Neuron (in vitro differentiated cells): ENCODE data around the gene ABLIM1.

Experiments
- H2AFZ ChIP-seq: one replicate; pipeline ENCODE4 v1.6.1; 2013; ENCODE audit warnings: low read depth, mild to moderate bottlenecking, inconsistent platforms, low read length, moderate library complexity
- H3K27me3 ChIP-seq: one replicate; pipeline ENCODE4 v1.6.1; 2013; ENCODE audit warnings: low read length; ENCODE audit not compliant: insufficient read depth
- H3K36me3 ChIP-seq: one replicate; pipeline ENCODE4 v1.6.1; 2013; ENCODE audit warnings: low read length; ENCODE audit not compliant: insufficient read depth
- H3K4me1 ChIP-seq: one replicate; pipeline ENCODE4 v1.6.1; 2013; ENCODE audit warnings: low read length; ENCODE audit not compliant: insufficient read depth
- H3K4me3 ChIP-seq: 2 replicates; pipeline ENCODE4 v1.5.1; 2013; ENCODE audit warnings: mild to moderate bottlenecking, low read length, moderate library complexity
- H3K9me3 ChIP-seq: one replicate; pipeline ENCODE4 v1.6.1; 2013; ENCODE audit warnings: low read length

The ABLIM1 gene

DNA sequence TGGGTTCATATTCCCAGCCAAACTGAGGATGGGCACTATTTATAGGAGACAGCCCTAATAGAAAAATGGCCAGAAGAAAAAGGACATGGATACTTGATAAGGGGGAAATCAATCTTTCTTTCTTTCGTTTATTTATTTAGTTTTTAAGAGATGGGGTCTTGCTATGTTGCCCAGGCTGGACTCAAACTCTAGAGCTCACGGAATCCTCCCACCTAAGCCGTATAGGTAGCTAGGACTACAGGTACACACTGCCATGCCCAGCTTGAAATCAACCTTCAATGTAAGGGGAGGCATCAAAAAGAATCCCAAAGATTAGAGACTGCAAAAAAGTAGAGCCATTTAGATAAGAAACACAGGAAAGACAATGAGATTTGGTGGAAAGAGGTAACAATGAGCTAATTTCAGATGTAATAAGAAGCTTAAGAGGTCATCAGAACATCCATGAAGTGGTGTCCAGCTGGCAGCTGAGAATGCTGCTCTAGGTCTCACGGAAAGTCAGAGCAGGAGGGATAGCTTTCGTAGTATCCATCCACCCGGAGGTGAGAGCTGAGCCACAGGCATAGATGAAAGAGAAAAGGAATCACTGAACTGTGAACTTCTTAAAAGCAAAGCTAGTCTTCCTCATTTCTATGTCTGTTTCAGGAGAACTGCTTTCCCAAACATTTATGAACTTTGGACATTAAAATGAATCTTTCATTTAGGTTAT lies 10.5 kb upstream of the ABLIM1 start:
- no peak overlapping the region for H2AFZ ChIP-seq
- no peak overlapping the region for H3K4me3 ChIP-seq
- H3K4me1 ChIP-seq: peaks cover 7% of the 10 kb centered on the region
- no peaks in the 10 kb centered on the region for H3K36me3 ChIP-seq
- no peaks in the 10 kb centered on the region for H3K9me3 ChIP-seq
- no peaks in the 10 kb centered on the region for H3K27me3 ChIP-seq

- Histone ChIP-seq H2AFZ (no peak overlapping the region), H3K36me3 (no peaks in the 10 kb centered on the region), H3K27me3 (no peaks in the 10 kb centered on the region), H3K4me1 (peaks cover 8% of the 10 kb centered on the region), H3K9me3 (no peaks in the 10 kb centered on the region), H3K4me3 (no peak overlapping the region)
These were observed 7.8 kb upstream of the ABLIM1 start for GRCh38 chr10:114665873-114666272.

- no peak overlapping the region for H3K4me3 ChIP-seq
- H3K36me3 ChIP-seq: no peaks in the 10 kb centered on the region
- peaks cover 8% of the 10 kb centered on the region for H3K4me1 ChIP-seq
- no peak overlapping the region for H2AFZ ChIP-seq
- no peaks in the 10 kb centered on the region for H3K9me3 ChIP-seq
- H3K27me3 ChIP-seq: no peaks in the 10 kb centered on the region
These were observed 7.3 kb upstream of the ABLIM1 start for GRCh38 chr10:114665406-114665805.

DNA sequence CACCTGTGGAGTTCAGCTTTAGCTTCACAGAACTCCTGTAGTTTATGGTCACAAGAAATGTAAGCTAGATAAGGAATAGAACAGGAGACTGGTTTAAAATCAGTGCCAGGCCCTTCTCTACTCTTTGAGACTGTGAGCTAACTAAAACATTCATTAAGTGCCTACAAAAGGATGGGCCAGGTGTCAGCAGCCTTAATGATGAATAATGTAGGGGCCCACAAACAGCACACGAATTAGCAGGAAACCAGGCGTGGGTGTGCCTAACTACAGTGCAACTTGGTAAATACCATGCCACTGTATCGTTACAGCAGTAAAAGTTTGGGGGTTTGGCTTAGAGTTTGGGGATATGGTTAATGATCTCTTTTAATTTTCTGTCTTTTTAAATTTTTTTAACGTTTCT lies 6.1 kb upstream of the ABLIM1 start:
- peaks cover 8% of the 10 kb centered on the region for H3K4me1 ChIP-seq
- H3K27me3 ChIP-seq: no peaks in the 10 kb centered on the region
- no peaks in the 10 kb centered on the region for H3K9me3 ChIP-seq
- H3K4me3 ChIP-seq: no peak overlapping the region
- no peaks in the 10 kb centered on the region for H3K36me3 ChIP-seq
- no peak overlapping the region for H2AFZ ChIP-seq

GRCh38 chr10:114663626-114664025 lies 5.6 kb upstream of the ABLIM1 start:
- Histone ChIP-seq H3K4me1 (peaks cover 8% of the 10 kb centered on the region), H3K27me3 (no peaks in the 10 kb centered on the region)

GRCh38 chr10:114662646-114663217 lies 4.7 kb upstream of the ABLIM1 start:
- Histone ChIP-seq H3K9me3 (no peaks in the 10 kb centered on the region), H3K27me3 (no peaks in the 10 kb centered on the region), H2AFZ (no peak overlapping the region)

More at GRCh38 chr10:114663626-114664025, 5.6 kb upstream of the ABLIM1 start:
- Histone ChIP-seq H2AFZ (no peak overlapping the region), H3K36me3 (no peaks in the 10 kb centered on the region), H3K4me3 (no peak overlapping the region), H3K9me3 (no peaks in the 10 kb centered on the region)

DNA sequence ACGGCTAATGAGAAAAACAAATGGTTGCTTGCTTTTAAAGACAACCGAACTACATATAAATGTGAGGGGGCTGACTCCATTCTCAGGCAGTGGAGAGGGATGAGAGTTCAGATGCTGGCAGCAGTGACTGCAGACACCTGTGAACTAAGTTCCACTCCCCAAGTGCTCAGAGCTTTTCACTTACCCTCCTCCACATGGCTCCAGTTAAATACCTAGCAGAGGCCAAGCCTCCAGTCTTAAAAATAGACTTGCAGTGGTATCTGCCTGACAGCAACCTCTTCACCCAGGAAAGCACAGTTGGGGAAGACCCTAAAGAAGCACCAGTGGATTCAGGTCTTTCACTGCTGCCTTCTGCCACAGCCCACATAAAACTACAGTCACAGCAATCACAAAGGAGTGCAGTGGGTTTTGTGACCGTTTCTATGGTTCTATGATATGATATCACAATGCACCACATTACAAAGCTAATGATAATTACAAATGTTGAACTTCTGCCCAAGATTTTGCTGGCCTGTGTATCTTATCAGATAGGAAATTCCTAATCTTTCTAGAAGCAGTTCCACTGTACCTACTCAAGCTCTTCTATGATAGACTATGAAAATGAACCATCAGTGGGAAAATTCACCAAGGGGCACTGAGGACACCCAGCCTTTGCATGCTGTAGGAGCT lies 3.3 kb upstream of the ABLIM1 start:
- no peaks in the 10 kb centered on the region for H3K36me3 ChIP-seq
- H3K4me1 ChIP-seq: peaks cover 8% of the 10 kb centered on the region
- H3K4me3 ChIP-seq: no peak overlapping the region
- no peaks in the 10 kb centered on the region for H3K27me3 ChIP-seq
- H3K9me3 ChIP-seq: no peaks in the 10 kb centered on the region
- H2AFZ ChIP-seq: no peak overlapping the region

More at GRCh38 chr10:114662646-114663217, 4.7 kb upstream of the ABLIM1 start:
- Histone ChIP-seq H3K4me3 (no peak overlapping the region), H3K4me1 (peaks cover 8% of the 10 kb centered on the region), H3K36me3 (no peaks in the 10 kb centered on the region)

DNA sequence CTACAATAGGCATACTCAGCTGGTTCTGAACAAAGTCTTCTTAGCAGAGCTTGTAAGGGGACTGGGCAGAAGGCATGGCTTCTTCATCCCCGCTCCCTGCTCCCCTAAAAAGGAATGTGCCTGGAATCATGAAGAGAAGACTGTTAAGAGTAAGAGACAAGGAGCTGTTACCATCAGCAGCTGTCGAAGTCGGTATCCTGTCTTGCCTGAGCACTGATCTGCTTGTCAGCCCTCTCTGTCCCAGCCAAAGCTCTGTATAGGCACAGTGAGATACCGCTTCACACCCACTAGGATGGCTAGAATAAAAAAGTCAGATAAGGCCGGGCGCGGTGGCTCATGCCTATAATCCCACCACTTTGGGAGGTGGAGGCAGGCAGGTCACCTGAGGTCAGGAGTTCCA lies 2.4 kb downstream of the ABLIM1 start:
- Histone ChIP-seq H3K4me3 (no peak overlapping the region), H3K36me3 (no peaks in the 10 kb centered on the region), H3K4me1 (no peaks in the 10 kb centered on the region), H3K9me3 (no peaks in the 10 kb centered on the region), H3K27me3 (no peaks in the 10 kb centered on the region), H2AFZ (no peak overlapping the region)

- Histone ChIP-seq H3K4me3 (no peak overlapping the region), H3K4me1 (no peaks in the 10 kb centered on the region), H3K36me3 (no peaks in the 10 kb centered on the region), H3K27me3 (no peaks in the 10 kb centered on the region), H2AFZ (no peak overlapping the region), H3K9me3 (no peaks in the 10 kb centered on the region)
These were observed 3.1 kb downstream of the ABLIM1 start for GRCh38 chr10:114654822-114655575.

- no peak overlapping the region for H2AFZ ChIP-seq
- H3K9me3 ChIP-seq: no peaks in the 10 kb centered on the region
- H3K27me3 ChIP-seq: no peaks in the 10 kb centered on the region
- H3K4me3 ChIP-seq: no peak overlapping the region
- no peaks in the 10 kb centered on the region for H3K4me1 ChIP-seq
- H3K36me3 ChIP-seq: no peaks in the 10 kb centered on the region
These were observed 4.1 kb downstream of the ABLIM1 start for GRCh38 chr10:114653926-114654325.

GRCh38 chr10:114652402-114653368 lies 5.4 kb downstream of the ABLIM1 start:
- Histone ChIP-seq H3K36me3 (no peaks in the 10 kb centered on the region), H3K4me3 (no peak overlapping the region), H3K4me1 (no peaks in the 10 kb centered on the region), H2AFZ (no peak overlapping the region), H3K9me3 (no peaks in the 10 kb centered on the region), H3K27me3 (no peaks in the 10 kb centered on the region)

DNA sequence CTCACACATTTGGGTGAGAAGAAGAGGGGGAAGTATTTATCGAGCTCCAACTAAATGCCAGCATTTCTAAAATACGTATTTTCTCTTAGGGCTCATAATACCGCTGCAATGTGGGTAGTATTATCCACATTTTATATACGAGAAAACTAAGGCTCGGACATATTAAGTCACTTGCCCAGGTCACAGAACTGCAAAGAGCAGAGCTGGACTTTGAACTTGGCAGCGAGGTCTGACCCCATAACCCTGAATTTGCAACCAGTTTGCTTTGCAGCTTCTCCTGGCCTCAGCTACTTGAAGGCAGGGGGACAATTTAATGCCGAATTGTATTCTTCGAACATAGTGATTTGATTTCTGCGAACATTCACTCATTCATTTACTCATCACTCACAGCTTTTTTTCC lies 7.2 kb downstream of the ABLIM1 start:
- no peaks in the 10 kb centered on the region for H3K9me3 ChIP-seq
- no peak overlapping the region for H3K4me3 ChIP-seq
- H3K27me3 ChIP-seq: peaks cover 3% of the 10 kb centered on the region
- no peak overlapping the region for H2AFZ ChIP-seq
- H3K4me1 ChIP-seq: no peaks in the 10 kb centered on the region
- no peaks in the 10 kb centered on the region for H3K36me3 ChIP-seq
